Stimulated activated CD4-positive, alpha-beta T cell treated with anti-CD3 and anti-CD28 coated beads, Interleukin-4, amount 100 ng/mL, for 48 hours (primary cell): ENCODE results near the gene IVNS1ABP.
"Not testable (repeated sequence)": the region's sequence is repeated elsewhere in the genome, so short reads cannot be mapped to it uniquely, and the experiment has no call there.

Experiments used
- DNase-seq, 2 donors: peaks; one replicate each; pipeline ENCODE4 v3.0.0-alpha.2; 2020; ENCODE audit warnings: low read depth in 2 of 2

IVNS1ABP gene

DNA sequence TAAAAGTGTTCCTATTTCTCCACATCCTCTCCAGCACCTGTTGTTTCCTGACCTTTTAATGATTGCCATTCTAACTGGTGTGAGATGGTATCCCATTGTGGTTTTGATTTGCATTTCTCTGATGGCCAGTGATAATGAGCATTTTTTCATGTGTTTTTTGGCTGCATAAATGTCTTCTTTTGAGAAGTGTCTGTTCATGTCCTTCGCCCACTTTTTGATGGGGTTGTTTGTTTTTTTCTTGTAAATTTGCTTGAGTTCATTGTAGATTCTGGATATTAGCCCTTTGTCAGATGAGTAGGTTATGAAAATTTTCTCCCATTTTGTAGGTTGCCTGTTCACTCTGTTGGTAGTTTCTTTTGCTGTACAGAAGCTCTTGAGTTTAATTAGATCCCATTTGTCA is 64.6 kb downstream of the IVNS1ABP start:
- DNase-seq: not testable (repeated sequence)

DNA sequence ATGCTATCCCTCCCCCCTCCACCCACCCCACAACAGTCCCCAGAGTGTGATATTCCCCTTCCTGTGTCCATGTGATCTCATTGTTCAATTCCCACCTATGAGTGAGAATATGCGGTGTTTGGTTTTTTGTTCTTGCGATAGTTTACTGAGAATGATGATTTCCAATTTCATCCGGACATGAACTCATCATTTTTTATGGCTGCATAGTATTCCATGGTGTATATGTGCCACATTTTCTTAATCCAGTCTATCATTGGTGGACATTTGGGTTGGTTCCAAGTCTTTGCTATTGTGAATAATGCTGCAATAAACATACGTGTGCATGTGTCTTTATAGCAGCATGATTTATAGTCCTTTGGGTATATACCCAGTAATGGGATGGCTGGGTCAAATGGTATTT is 65.1 kb downstream of the IVNS1ABP start:
- not testable (repeated sequence) for DNase-seq

DNA sequence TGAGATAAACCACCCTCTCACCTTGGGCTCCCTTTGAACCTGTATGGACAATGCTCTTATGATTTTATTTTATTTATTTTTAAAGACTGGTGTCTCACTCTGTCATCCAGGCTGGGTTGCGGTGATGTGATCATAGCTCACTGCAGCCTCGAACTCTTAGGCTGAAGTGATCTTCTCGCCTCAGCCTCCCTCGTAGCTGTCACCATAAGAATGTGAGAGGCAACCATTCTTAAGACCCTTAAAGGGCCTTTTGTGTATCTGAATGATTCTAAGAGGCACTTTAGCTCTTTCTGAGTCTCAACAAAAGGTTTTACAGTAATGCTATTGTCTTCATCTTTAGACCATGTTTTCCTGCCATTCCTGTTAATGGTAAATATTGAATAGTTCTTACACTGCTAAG is 67.0 kb downstream of the IVNS1ABP start:
- DNase-seq: no peak

DNA sequence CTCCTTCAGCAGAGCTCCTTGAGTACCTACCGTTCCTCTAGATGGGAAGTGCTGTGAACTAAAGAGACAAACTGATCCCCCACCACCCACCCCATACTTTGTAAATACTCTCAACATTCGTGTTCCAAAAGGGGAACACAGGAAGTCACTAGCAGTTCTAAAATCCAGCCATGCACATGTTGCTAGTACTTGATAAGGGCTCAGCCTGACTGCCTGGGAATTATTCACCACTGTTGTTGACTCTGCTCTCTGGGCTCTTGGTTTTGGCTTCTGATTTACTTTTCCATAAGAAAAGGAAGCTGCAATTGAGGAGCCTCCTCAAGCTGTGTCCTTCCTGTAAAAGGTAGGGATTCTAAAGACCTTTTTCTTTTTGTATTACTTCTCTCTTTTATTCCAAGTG is 67.5 kb downstream of the IVNS1ABP start:
- no peak for DNase-seq
